ENCODE measurements around the gene ADAM10.

DNA sequence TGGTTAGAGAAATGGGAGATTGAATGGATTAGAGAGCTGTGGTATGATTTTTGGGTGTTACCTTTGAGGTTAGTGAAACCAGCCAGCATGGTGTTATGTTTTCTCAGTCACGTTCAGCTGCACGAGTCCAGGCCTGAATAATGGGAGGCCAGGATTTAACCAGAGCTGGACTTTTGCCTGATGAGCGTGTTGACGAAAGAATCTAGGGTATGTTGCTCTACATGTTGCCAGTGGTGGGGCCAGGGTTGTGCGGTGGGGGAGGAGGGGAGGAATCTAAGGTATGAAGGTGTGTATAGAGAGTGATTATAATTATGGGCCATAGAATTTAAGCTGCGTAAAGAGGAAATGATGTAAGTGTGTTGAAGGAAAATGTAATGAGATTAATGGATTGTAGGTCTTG, 44.4 kb upstream of the ADAM10 start:
- TF ChIP-seq, protein P1, sequence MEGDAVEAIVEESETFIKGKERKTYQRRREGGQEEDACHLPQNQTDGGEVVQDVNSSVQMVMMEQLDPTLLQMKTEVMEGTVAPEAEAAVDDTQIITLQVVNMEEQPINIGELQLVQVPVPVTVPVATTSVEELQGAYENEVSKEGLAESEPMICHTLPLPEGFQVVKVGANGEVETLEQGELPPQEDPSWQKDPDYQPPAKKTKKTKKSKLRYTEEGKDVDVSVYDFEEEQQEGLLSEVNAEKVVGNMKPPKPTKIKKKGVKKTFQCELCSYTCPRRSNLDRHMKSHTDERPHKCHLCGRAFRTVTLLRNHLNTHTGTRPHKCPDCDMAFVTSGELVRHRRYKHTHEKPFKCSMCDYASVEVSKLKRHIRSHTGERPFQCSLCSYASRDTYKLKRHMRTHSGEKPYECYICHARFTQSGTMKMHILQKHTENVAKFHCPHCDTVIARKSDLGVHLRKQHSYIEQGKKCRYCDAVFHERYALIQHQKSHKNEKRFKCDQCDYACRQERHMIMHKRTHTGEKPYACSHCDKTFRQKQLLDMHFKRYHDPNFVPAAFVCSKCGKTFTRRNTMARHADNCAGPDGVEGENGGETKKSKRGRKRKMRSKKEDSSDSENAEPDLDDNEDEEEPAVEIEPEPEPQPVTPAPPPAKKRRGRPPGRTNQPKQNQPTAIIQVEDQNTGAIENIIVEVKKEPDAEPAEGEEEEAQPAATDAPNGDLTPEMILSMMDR (conservative IDR thresholded peaks at IDR 0.05; ENCODE audit: low read depth, low read length): no peak
- TF ChIP-seq EZH2phosphoT487 (IDR thresholded peaks at IDR 0.05; ENCODE audit: borderline replicate concordance, low read length): no peak
- TF ChIP-seq EZH2 (IDR thresholded peaks at IDR 0.05; ENCODE audit: low read length, unreplicated experiment): no peak

All from PC-3 (cell line).